ENCODE results near the gene CCDC33. TPM values are rescaled to one million over a fixed set of nuclear protein-coding genes. Genes with fewer than 3 reads are reported as not detected.

The CCDC33 gene
- polyA plus RNA-seq, 1 of the 3 experiments (the other 2 are of a cell fraction), result 4.0 TPM

GRCh38 chr15:74245342-74245931 is 9.3 kb downstream of the CCDC33 start:
- H3K36me3 ChIP-seq (replicated peaks in 1 of 2; ENCODE audit: control insufficient read depth in 1 of 2, insufficient read depth in 2 of 2, low read length in 1 of 2), result no peaks in the 10 kb centered on the region
- no peaks in the 10 kb centered on the region for H3K27me3 ChIP-seq (ENCODE audit: insufficient read depth)
- no peak overlapping the region for H2AFZ ChIP-seq (ENCODE audit: low read depth)
- ChIA-PET POLR2A (interaction anchor here (0.7 to 2.6 kb wide), 8 partner anchors 17 to 48 kb away, joined by 3 to 13 read pairs (median 4); no protein-coding TSS in a partner anchor), CTCF (interaction anchor here (0.7 to 2.5 kb wide), 16 partner anchors 14 to 117 kb away, joined by 3 to 11 read pairs (median 4); no protein-coding TSS in a partner anchor)
- no peak overlapping the region for H3K4me2 ChIP-seq
- peak; percentile 94 for DNase-seq
- H3K9me2 ChIP-seq, result no peaks in the 10 kb centered on the region
- peak overlapping the region in 1 of 2 experiments; percentile 4; a peak in 1 of 4 replicates for H3K4me3 ChIP-seq (ENCODE audit: low read depth in 2 of 2, low read length in 1 of 2)
- H3F3A ChIP-seq (replicated peaks; ENCODE audit: insufficient read depth), result no peaks in the 10 kb centered on the region
- no peaks in the 10 kb centered on the region for H3K9me3 ChIP-seq
- no peak overlapping the region for H3K9ac ChIP-seq
- H3K27ac ChIP-seq (ENCODE audit: low read depth in 2 of 2, low read length in 1 of 2), result peak overlapping the region in 1 of 2 experiments; percentile 94; a peak in 2 of 4 replicates
- TF ChIP-seq REST (IDR thresholded peaks at IDR 0.05; ENCODE audit: low read depth, low read length), result no peak
- no peak for TF ChIP-seq TCF12 (IDR thresholded peaks at IDR 0.05)
- TF ChIP-seq, protein P1, sequence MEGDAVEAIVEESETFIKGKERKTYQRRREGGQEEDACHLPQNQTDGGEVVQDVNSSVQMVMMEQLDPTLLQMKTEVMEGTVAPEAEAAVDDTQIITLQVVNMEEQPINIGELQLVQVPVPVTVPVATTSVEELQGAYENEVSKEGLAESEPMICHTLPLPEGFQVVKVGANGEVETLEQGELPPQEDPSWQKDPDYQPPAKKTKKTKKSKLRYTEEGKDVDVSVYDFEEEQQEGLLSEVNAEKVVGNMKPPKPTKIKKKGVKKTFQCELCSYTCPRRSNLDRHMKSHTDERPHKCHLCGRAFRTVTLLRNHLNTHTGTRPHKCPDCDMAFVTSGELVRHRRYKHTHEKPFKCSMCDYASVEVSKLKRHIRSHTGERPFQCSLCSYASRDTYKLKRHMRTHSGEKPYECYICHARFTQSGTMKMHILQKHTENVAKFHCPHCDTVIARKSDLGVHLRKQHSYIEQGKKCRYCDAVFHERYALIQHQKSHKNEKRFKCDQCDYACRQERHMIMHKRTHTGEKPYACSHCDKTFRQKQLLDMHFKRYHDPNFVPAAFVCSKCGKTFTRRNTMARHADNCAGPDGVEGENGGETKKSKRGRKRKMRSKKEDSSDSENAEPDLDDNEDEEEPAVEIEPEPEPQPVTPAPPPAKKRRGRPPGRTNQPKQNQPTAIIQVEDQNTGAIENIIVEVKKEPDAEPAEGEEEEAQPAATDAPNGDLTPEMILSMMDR (IDR thresholded peaks at IDR 0.05), result no peak
- no peak for TF ChIP-seq GABPA (IDR thresholded peaks at IDR 0.05; ENCODE audit: low read depth)
- no peak for TF ChIP-seq ELF1 (IDR thresholded peaks at IDR 0.05)
- TF ChIP-seq EZH2phosphoT487 (IDR thresholded peaks at IDR 0.05; ENCODE audit: borderline replicate concordance, low read depth), result no peak
- no peak for TF ChIP-seq USF1 (IDR thresholded peaks at IDR 0.05; ENCODE audit: borderline replicate concordance, low read depth)
- no peak for TF ChIP-seq YY1 (IDR thresholded peaks at IDR 0.05; ENCODE audit: low read depth)
- TF ChIP-seq RAD21 (IDR thresholded peaks at IDR 0.05; ENCODE audit: low read length), result peak; percentile 40
- peak; percentile 39; the same call in 1 of the 2 replicates for TF ChIP-seq SMC3 (IDR thresholded peaks at IDR 0.05; ENCODE audit: low read depth, low read length)
- TF ChIP-seq, protein P2, sequence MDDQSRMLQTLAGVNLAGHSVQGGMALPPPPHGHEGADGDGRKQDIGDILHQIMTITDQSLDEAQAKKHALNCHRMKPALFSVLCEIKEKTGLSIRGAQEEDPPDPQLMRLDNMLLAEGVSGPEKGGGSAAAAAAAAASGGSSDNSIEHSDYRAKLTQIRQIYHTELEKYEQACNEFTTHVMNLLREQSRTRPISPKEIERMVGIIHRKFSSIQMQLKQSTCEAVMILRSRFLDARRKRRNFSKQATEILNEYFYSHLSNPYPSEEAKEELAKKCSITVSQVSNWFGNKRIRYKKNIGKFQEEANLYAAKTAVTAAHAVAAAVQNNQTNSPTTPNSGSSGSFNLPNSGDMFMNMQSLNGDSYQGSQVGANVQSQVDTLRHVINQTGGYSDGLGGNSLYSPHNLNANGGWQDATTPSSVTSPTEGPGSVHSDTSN (IDR thresholded peaks at IDR 0.05), result no peak
- TF ChIP-seq EP300 (IDR thresholded peaks at IDR 0.05; ENCODE audit: borderline replicate concordance in 1 of 2, low read depth in 1 of 2, low read length in 1 of 2), result peak in 1 of 2 experiments; percentile 82; a peak in 2 of 4 replicates
- TF ChIP-seq CHD2 (IDR thresholded peaks at IDR 0.05; ENCODE audit: low read length, partially characterized antibody), result peak; percentile 92
- peak; percentile 73 for TF ChIP-seq MXI1 (IDR thresholded peaks at IDR 0.05; ENCODE audit: low read depth, low read length)
- peak; percentile 73; the same call in 1 of the 2 replicates for TF ChIP-seq FOXJ3 (CRISPR knock-in tag; IDR thresholded peaks at IDR 0.05)
- no peak for TF ChIP-seq FOSL2 (IDR thresholded peaks at IDR 0.05; ENCODE audit: borderline replicate concordance, low read depth)
- TF ChIP-seq RCOR1 (IDR thresholded peaks at IDR 0.05; ENCODE audit: low read length), result peak; percentile 98
- TF ChIP-seq GATA2 (CRISPR knock-in tag; IDR thresholded peaks at IDR 0.05), result peak; percentile 97
- no peaks in the 10 kb centered on the region for H3K79me2 ChIP-seq (ENCODE audit: insufficient read depth)
- no peaks in the 10 kb centered on the region for H4K20me1 ChIP-seq (ENCODE audit: insufficient read depth)
- WGBS (ENCODE audit: low lambda C conversion rate), result 8% methylated on average over 12 of the region's 36 CpGs
- H3K4me1 ChIP-seq (ENCODE audit: control insufficient read depth in 1 of 2, insufficient read depth in 2 of 2, low read depth in 1 of 2, low read length in 1 of 2), result peaks cover 31 to 58% of the 10 kb centered on the region in 2 experiments
